HUES48 (cell line): Measurements from ENCODE around the gene PRKCH.
"Not testable (repeated sequence)": the region's sequence is repeated elsewhere in the genome, so short reads cannot be mapped to it uniquely, and the experiment has no call there.

Experiments used
- H3K27ac ChIP-seq: one replicate; pipeline ENCODE4 v1.7.0; 2013; ENCODE audit warnings: low read depth, low read length, inconsistent platforms
- H3K27me3 ChIP-seq: 2 replicates; pipeline ENCODE4 v1.6.1; 2013; ENCODE audit warnings: mild to moderate bottlenecking, low read length; ENCODE audit not compliant: control insufficient read depth, insufficient read depth
- H3K36me3 ChIP-seq: 2 replicates; pipeline ENCODE4 v1.6.1; 2013; ENCODE audit warnings: low read length; ENCODE audit not compliant: control insufficient read depth, insufficient read depth
- H3K4me1 ChIP-seq: 2 replicates; pipeline ENCODE4 v1.6.1; 2013; ENCODE audit warnings: mild to moderate bottlenecking, low read length; ENCODE audit not compliant: control insufficient read depth, insufficient read depth
- H3K4me3 ChIP-seq: 2 replicates; pipeline ENCODE4 v1.5.1; 2013; ENCODE audit warnings: mild to moderate bottlenecking, low read depth, low read length
- H3K9ac ChIP-seq: 2 replicates; pipeline ENCODE4 v1.6.1; 2013; ENCODE audit warnings: mild to moderate bottlenecking, low read depth, low read length, moderate library complexity
- H3K9me3 ChIP-seq: 2 replicates; pipeline ENCODE4 v1.6.1; 2013; ENCODE audit warnings: low read length; ENCODE audit not compliant: control insufficient read depth, insufficient read depth

Gene PRKCH

DNA sequence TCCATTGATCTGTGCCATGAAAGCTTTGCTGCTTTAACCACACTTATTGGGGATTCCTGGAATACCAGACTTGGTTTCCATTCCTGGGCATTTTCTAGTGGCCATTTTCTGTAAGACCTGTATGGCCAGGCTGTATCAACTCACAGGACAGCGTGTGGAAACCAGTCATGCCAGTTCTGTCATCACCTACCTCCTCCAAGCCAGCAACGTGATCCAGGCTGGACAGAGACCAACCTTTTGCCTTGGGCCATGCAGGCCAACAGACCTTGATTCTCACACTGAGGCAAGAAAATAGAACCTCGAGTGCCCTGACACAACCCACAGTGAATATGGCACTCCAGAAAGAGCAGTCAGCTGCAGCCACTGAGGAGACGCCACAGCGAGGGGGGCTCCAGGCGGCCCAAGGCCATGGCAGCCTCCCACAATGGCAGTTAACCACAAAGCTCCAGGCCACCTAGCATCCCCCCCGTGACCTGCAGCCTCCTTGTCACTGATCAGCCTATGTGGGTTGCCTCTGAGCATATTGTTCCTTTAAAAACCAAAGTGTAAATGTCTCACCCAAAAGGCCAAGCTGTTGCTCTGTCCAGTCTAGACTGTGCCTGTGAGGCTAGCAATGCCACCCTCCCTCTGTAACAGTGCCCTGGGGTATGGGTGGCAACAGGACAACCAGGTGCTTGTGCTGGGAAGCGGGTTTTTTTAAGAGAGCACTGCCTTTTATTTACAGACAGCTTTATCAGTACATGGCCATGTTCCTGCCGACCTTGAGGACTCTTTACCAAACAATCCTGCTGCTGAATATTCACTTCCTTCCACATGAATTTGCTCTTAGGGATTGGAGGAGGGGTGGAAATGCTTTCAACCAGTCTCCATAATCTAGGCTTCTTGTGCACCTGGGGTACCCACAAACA is 205.3 kb downstream of the PRKCH start:
- Histone ChIP-seq H3K27ac (no peak overlapping the region), H3K4me1 (peaks cover 17% of the 10 kb centered on the region), H3K4me3 (no peak overlapping the region), H3K27me3 (no peaks in the 10 kb centered on the region), H3K9ac (no peak overlapping the region), H3K9me3 (no peaks in the 10 kb centered on the region), H3K36me3 (no peaks in the 10 kb centered on the region)

DNA sequence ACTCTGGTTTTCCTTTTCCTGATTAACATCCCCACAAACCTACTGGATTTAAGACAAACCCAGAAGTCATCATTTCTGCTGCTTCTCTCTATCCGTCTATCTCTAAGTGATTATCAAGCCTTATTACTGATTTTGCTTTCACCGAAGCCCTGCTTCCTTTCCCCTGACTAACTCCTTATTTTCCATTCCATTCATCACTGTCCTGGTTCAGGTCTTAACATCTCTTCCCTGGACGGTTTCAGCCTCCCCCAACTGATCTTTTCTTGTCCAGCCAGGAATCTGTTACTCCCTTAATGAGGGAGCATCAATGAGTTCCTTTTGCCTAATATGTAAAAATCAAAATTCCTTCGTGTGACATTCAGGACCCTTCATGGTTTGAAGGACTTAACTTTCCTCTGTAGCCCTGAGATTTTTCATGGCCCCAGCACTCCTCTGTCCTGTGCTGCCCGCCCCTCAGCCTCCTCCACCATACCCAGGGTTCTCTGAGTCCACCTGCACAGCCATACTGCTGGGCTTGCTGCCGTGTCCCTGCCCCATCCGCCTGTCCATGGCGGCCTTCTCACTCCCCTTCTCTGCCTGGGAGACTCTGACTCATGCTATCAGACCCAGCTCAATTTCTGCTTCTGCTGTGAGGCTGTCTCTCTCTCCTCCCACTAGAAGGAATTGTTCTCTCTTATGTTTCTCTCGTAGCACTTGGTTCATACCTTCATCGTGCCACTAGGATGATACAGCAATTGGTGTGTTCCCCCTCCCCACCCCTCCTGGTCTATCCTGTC is 206.1 kb downstream of the PRKCH start:
- H3K36me3 ChIP-seq: no peaks in the 10 kb centered on the region
- H3K27me3 ChIP-seq: no peaks in the 10 kb centered on the region
- no peak overlapping the region for H3K9ac ChIP-seq
- H3K4me3 ChIP-seq: no peak overlapping the region
- H3K27ac ChIP-seq: no peak overlapping the region
- H3K9me3 ChIP-seq: no peaks in the 10 kb centered on the region
- peaks cover 17% of the 10 kb centered on the region for H3K4me1 ChIP-seq

DNA sequence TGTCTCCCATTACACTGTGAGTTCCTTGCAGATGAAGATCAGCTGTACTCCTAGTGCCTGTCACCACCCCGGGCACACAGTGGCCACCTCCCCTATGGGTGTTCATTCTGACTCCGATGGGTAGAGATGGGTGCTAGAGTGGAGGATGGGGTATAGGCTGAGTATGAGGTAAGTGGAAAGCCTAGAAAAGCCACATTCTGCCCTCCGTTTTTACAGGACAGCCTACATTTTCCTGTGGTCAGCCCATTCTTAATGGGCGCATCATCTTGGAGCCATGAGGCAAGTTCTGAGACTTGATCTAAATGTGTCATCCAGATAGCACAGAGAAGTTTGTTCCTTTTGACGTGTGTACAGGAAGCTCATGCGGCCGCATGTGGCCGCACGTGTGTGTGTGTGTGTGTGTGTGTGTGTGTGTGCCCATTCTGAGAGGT is 207.2 kb downstream of the PRKCH start:
- Histone ChIP-seq H3K27me3 (no peaks in the 10 kb centered on the region), H3K4me3 (no peak overlapping the region), H3K9ac (no peak overlapping the region), H3K36me3 (no peaks in the 10 kb centered on the region), H3K9me3 (no peaks in the 10 kb centered on the region), H3K4me1 (peaks cover 17% of the 10 kb centered on the region), H3K27ac (no peak overlapping the region)

DNA sequence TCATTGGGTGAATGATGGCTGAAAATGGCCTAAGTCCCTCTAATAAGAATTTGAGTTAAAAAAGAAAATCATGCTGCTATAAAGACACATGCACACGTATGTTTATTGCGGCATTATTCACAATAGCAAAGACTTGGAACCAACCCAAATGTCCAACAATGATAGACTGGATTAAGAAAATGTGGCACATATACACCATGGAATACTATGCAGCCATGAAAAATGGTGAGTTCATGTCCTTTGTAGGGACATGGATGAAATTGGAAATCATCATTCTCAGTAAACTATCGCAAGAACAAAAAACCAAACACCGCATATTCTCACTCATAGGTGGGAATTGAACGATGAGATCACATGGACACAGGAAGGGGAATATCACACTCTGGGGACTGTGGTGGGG is 208.0 kb downstream of the PRKCH start:
- not testable (repeated sequence) for H3K9me3 ChIP-seq, H3K9ac ChIP-seq, H3K27me3 ChIP-seq, H3K27ac ChIP-seq, H3K36me3 ChIP-seq, H3K4me3 ChIP-seq
- peaks cover 10% of the 10 kb centered on the region for H3K4me1 ChIP-seq

DNA sequence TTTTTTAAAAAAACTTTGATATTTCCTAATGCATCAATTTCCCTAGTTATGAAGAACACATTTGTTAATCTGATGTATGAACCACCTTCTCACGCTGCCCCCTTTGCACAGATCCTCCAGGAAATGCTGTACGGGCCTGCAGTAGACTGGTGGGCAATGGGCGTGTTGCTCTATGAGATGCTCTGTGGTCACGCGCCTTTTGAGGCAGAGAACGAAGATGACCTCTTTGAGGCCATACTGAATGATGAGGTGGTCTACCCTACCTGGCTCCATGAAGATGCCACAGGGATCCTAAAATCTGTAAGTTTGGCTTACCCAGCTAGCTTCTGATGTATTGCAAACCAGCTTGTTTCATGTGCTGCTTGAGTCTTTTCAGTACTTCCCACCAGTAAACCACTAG is 208.9 kb downstream of the PRKCH start:
- H3K4me3 ChIP-seq: no peak overlapping the region
- H3K4me1 ChIP-seq: peaks cover 8% of the 10 kb centered on the region
- no peak overlapping the region for H3K27ac ChIP-seq
- H3K9me3 ChIP-seq: no peaks in the 10 kb centered on the region
- no peaks in the 10 kb centered on the region for H3K36me3 ChIP-seq
- no peak overlapping the region for H3K9ac ChIP-seq
- H3K27me3 ChIP-seq: no peaks in the 10 kb centered on the region

DNA sequence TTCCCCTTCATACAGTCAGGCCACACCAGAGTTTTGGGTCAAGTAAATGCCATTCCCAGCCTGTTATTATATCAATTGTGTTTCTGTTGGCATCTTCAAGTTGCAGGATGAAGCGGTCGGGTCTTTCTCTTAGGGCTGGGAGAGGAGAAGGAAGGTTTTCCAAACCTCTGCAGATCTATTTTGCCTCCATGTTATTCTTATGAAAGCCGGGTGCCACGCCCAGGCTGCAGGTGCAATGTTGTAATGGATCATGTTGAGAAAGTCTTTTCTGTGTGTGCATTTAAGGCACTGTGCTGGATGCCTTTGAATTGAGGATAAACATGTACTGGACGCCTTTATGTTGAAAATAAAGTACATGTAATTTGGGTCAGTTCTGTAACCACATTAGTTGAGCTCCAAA is 209.5 kb downstream of the PRKCH start:
- Histone ChIP-seq H3K4me1 (peaks cover 8% of the 10 kb centered on the region), H3K27ac (no peak overlapping the region), H3K9me3 (no peaks in the 10 kb centered on the region), H3K4me3 (no peak overlapping the region), H3K9ac (no peak overlapping the region), H3K36me3 (no peaks in the 10 kb centered on the region), H3K27me3 (no peaks in the 10 kb centered on the region)

DNA sequence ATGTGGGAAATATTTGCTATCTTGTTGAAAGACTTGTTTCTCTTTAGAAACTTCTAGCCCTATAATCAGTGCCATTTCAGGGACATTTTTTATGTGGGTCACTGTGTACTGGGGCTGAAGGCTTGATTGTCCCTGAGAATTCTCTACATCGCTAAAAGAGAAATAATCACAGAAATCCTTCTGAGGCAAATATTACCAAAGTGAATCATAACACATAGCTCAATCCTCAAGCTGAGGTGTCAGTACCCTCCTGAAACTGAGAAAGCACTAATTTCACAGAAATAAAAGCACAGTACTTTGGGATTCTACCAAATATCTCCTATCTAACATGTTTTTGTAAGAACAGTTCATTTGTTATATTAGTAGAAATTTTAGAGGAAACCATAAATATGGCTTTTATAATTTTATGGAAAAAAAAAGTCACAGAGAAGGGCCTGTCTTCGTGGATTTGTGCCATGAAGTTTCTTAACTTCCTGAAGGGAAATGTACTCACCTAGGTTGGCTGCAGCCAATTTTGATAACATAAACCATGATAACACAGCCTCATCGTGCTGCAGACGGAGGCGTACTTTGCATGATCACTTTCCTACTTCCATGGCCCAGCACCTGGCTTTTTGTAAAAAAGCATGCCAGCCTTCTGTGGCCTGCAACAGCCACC is 210.2 kb downstream of the PRKCH start:
- H3K9ac ChIP-seq: no peak overlapping the region
- no peaks in the 10 kb centered on the region for H3K27me3 ChIP-seq
- peaks cover 8% of the 10 kb centered on the region for H3K4me1 ChIP-seq
- H3K9me3 ChIP-seq: no peaks in the 10 kb centered on the region
- no peak overlapping the region for H3K4me3 ChIP-seq
- H3K27ac ChIP-seq: no peak overlapping the region
- H3K36me3 ChIP-seq: no peaks in the 10 kb centered on the region

DNA sequence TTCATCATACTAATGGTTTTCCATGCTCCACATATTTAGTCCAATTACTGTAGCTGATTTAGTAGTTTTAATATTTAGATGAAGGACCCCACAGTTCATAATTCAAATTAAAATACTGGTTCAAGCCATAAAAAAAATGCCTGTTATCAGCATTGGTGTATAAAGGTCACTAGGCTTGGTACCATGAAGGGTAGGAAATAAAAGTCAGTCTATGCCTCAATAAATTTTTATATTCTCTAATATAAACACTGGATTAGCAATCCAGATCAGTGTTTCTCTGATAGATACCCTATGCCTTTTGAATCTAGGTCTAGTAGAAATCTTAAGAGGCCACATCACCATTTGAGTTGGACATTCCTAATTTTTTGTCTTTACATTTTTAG is 210.7 kb downstream of the PRKCH start:
- H3K27me3 ChIP-seq: no peaks in the 10 kb centered on the region
- no peaks in the 10 kb centered on the region for H3K36me3 ChIP-seq
- H3K9ac ChIP-seq: no peak overlapping the region
- no peaks in the 10 kb centered on the region for H3K9me3 ChIP-seq
- peaks cover 9% of the 10 kb centered on the region for H3K4me1 ChIP-seq
- no peak overlapping the region for H3K4me3 ChIP-seq
- no peak overlapping the region for H3K27ac ChIP-seq

DNA sequence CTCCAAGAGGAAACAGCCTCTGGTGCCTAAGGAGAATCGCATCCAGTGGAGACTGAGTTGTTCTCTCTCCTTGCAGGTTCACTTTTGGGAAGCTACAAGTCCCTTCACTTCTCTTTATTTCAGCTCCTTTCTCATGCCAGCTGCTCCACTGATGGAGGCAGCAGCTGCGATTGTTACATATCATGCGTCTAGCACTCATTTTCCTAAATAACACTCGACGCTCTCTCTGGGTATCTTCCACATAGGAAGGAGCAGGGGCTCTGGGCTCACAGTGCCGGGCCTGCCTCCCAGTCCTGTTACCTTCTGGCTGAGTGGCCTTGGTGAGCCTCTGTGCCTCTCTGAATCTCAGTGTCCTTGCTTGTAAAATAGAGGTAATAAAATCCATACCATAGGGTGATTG is 211.4 kb downstream of the PRKCH start:
- Histone ChIP-seq H3K4me3 (no peak overlapping the region), H3K27me3 (no peaks in the 10 kb centered on the region), H3K4me1 (peaks cover 12% of the 10 kb centered on the region), H3K9ac (no peak overlapping the region), H3K27ac (no peak overlapping the region), H3K9me3 (no peaks in the 10 kb centered on the region), H3K36me3 (no peaks in the 10 kb centered on the region)

DNA sequence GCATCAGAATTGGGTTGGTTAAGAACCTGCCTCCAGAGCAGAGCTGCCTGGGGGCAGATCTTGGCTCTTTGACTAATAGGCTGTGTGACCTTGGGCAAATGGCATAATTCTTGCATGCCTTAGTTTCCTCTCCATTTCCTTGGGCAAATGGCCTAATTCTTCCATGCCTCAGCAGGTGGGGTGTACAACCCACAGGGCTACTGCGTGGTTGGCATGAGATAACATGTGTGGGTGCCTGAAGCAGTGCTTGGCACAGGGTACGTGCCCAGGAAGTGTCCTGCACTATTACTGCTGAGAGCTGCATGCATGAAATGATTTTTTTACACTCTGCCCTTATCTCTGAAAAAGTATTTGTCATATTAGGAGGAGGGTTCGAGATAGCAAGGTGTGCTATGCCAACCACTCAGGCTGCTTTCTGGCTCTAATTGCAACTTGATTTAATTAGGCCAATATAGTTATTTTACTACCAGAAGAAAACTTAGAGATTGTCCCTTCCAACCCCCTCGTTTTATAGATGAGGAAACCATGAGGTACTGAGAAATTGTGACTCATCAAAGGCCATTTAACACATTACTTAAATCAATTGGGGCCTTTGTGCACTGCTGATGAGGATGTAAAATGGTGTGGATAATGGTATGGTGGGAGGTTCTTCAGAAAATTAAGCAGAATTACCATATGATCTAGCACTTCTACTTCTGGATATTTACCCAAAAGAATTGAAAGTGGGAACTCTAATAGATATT is 212.3 kb downstream of the PRKCH start:
- no peak overlapping the region for H3K27ac ChIP-seq
- no peaks in the 10 kb centered on the region for H3K27me3 ChIP-seq
- no peak overlapping the region for H3K9ac ChIP-seq
- no peak overlapping the region for H3K4me3 ChIP-seq
- H3K9me3 ChIP-seq: no peaks in the 10 kb centered on the region
- peaks cover 16% of the 10 kb centered on the region for H3K4me1 ChIP-seq
- no peaks in the 10 kb centered on the region for H3K36me3 ChIP-seq
